Caco-2 (cell line): ENCODE data around the gene LPCAT3. TPM values are rescaled to one million over a fixed set of nuclear protein-coding genes. Genes with fewer than 3 reads are reported as not detected.
A peak's percentile ranks its signal among the peaks of the same experiment; 100 is the strongest.

Experiments
- BruUV-seq: library from RNA; stranded (reverse); fragments of 400-500 nt; replicated peaks from 2 replicates; lab custom pipeline; 2021; lab: Mats Ljungman, UMichigan
- CTCF ChIA-PET: fragments of 300-600 bp; sonication (Branson Sonifier 250); formaldehyde crosslinking; loops from one replicate; lab custom pipeline; 2022; ENCODE audit warnings: antibody characterized with exemption; lab: Charles Lee
- POLR2A ChIA-PET: fragments of 300-600 bp; sonication (Branson Sonifier 250); formaldehyde crosslinking; loops from one replicate; lab custom pipeline; 2022; ENCODE audit warnings: antibody characterized with exemption; lab: Charles Lee
- DNase-seq, 2 experiments: peaks; one replicate each; pipeline versions ENCODE4 v3.0.0 to v3.0.0-alpha.2; 2020 to 2022
- H3K27me3 ChIP-seq: replicated peaks from 2 replicates; pipeline ENCODE4 v1.6.0; 2011; ENCODE audit warnings: low read length; ENCODE audit not compliant: control insufficient read depth, insufficient read depth
- H3K36me3 ChIP-seq: 2 replicates; pipeline ENCODE4 v1.5.1; 2011; ENCODE audit warnings: low read length; ENCODE audit not compliant: control insufficient read depth, insufficient read depth
- H3K4me1 ChIP-seq: fragments of 250-450 bp; sonication (Bioruptor Pico); 2 replicates; pipeline ENCODE4 v1.5.1; 2020; ENCODE audit warnings: mild to moderate bottlenecking
- H3K4me3 ChIP-seq: 2 replicates; pipeline ENCODE4 v1.5.1; 2011; ENCODE audit warnings: low read depth, mild to moderate bottlenecking, control low read depth, low read length
- H3K9me3 ChIP-seq: fragments of 250-450 bp; sonication (Bioruptor Pico); 2 replicates; pipeline ENCODE4 v1.5.1; 2020; ENCODE audit warnings: mild to moderate bottlenecking, moderate library complexity
- H3K27ac Mint-ChIP-seq: one replicate; pipeline ENCODE4 v1.8.0; 2022; ENCODE audit warnings: mixed read lengths; ENCODE audit not compliant: unreplicated experiment
- H3K27me3 Mint-ChIP-seq: one replicate; pipeline ENCODE4 v1.8.0; 2022; ENCODE audit warnings: mixed read lengths; ENCODE audit not compliant: insufficient read depth, unreplicated experiment
- H3K36me3 Mint-ChIP-seq: one replicate; pipeline ENCODE4 v1.8.0; 2022; ENCODE audit warnings: mild to moderate bottlenecking, mixed read lengths; ENCODE audit not compliant: insufficient read depth, unreplicated experiment
- H3K4me1 Mint-ChIP-seq: one replicate; pipeline ENCODE4 v1.8.0; 2022; ENCODE audit warnings: low read depth, mixed read lengths; ENCODE audit not compliant: unreplicated experiment
- H3K4me3 Mint-ChIP-seq: one replicate; pipeline ENCODE4 v1.8.0; 2022; ENCODE audit warnings: mild to moderate bottlenecking, moderate library complexity, mixed read lengths; ENCODE audit not compliant: unreplicated experiment
- H3K9me3 Mint-ChIP-seq: one replicate; pipeline ENCODE4 v1.8.0; 2022; ENCODE audit warnings: mixed read lengths; ENCODE audit not compliant: unreplicated experiment
- CTCF ChIP-seq, 2 experiments: fragments of 200-600 bp in 1 of 2; IDR thresholded peaks; 1 replicate in 1 of 2; 2 replicates in 1 of 2; pipeline versions ENCODE4 v1.5.1 to v1.8.0; 2011 to 2022; ENCODE audit warnings: antibody characterized with exemption in 1 of 2, control low read depth in 1 of 2, inconsistent platforms in 1 of 2, low read depth in 1 of 2, low read length in 1 of 2, mild to moderate bottlenecking in 1 of 2, moderate library complexity in 1 of 2; ENCODE audit not compliant: insufficient read depth in 1 of 2, severe bottlenecking in 1 of 2, unreplicated experiment in 1 of 2
- intact Hi-C: fragments of 100-400 bp; cut with micrococcal nuclease; formaldehyde crosslinking; loops from one replicate; pipeline ENCODE4 v1.10.0; 2022; ENCODE audit not compliant: unreplicated experiment
- total RNA-seq: library from RNA; stranded (reverse); gene quantifications from 2 replicates; pipeline ENCODE4 v1.2.3, GENCODE V29; 2022

LPCAT3 gene
- total RNA-seq, 1 experiment from 2014 or later, result 142 TPM

- H3K36me3 Mint-ChIP-seq, result peaks cover 50% of the 10 kb centered on the region
- DNase-seq, result no peak
Observed at GRCh38 chr12:6987956-6988553, 30.2 kb downstream of the LPCAT3 start.

GRCh38 chr12:6982532-6982931 lies 35.7 kb downstream of the LPCAT3 start:
- no TSS peak for BruUV-seq
- H3K4me3 ChIP-seq, result no peak overlapping the region
- no peaks in the 10 kb centered on the region for H3K9me3 ChIP-seq
- peaks cover 60% of the 10 kb centered on the region for H3K4me1 ChIP-seq
- DNase-seq, result no peak
- H3K4me1 Mint-ChIP-seq, result peaks cover 55% of the 10 kb centered on the region
- H3K27ac Mint-ChIP-seq, result peak overlapping the region; percentile 98
- intact Hi-C loops, result no loop called here
- no peak for TF ChIP-seq CTCF (IDR thresholded peaks at IDR 0.05; ENCODE audit: insufficient read depth in 1 of 2, low read depth in 1 of 2, low read length in 1 of 2, severe bottlenecking in 1 of 2, unreplicated experiment in 1 of 2)
- POLR2A ChIA-PET, result interaction anchor here (0.6 to 0.7 kb wide), 2 partner anchors 10 to 18 kb away, joined by 3 read pairs; no protein-coding TSS in a partner anchor
- H3K36me3 Mint-ChIP-seq, result peaks cover 83% of the 10 kb centered on the region
- peaks cover 10% of the 10 kb centered on the region for H3K36me3 ChIP-seq
- H3K27me3 Mint-ChIP-seq, result no peaks in the 10 kb centered on the region
- H3K4me3 Mint-ChIP-seq, result peak overlapping the region; percentile 72
- no peaks in the 10 kb centered on the region for H3K9me3 Mint-ChIP-seq
- CTCF ChIA-PET, result interaction anchor here (0.8 to 1.4 kb wide), 3 partner anchors 13 to 20 kb away, joined by 3 to 6 read pairs (median 3); no protein-coding TSS in a partner anchor
- no peaks in the 10 kb centered on the region for H3K27me3 ChIP-seq

More at GRCh38 chr12:6987956-6988553, 30.2 kb downstream of the LPCAT3 start:
- Histone ChIP-seq H3K27me3 (no peaks in the 10 kb centered on the region), H3K4me1 (peaks cover 26% of the 10 kb centered on the region), H3K9me3 (no peaks in the 10 kb centered on the region), H3K36me3 (no peaks in the 10 kb centered on the region), H3K4me3 (no peak overlapping the region)
- no peak for TF ChIP-seq CTCF (IDR thresholded peaks at IDR 0.05; ENCODE audit: insufficient read depth in 1 of 2, low read depth in 1 of 2, low read length in 1 of 2, severe bottlenecking in 1 of 2, unreplicated experiment in 1 of 2)
- H3K4me3 Mint-ChIP-seq, result no peak overlapping the region
- ChIA-PET POLR2A (no interaction called here), CTCF (no interaction called here)
- H3K27me3 Mint-ChIP-seq, result no peaks in the 10 kb centered on the region
- intact Hi-C loops, result no loop called here
- peak overlapping the region; percentile 30 for H3K27ac Mint-ChIP-seq
- no peaks in the 10 kb centered on the region for H3K9me3 Mint-ChIP-seq
- no TSS peak for BruUV-seq
- peaks cover 14% of the 10 kb centered on the region for H3K4me1 Mint-ChIP-seq

DNA sequence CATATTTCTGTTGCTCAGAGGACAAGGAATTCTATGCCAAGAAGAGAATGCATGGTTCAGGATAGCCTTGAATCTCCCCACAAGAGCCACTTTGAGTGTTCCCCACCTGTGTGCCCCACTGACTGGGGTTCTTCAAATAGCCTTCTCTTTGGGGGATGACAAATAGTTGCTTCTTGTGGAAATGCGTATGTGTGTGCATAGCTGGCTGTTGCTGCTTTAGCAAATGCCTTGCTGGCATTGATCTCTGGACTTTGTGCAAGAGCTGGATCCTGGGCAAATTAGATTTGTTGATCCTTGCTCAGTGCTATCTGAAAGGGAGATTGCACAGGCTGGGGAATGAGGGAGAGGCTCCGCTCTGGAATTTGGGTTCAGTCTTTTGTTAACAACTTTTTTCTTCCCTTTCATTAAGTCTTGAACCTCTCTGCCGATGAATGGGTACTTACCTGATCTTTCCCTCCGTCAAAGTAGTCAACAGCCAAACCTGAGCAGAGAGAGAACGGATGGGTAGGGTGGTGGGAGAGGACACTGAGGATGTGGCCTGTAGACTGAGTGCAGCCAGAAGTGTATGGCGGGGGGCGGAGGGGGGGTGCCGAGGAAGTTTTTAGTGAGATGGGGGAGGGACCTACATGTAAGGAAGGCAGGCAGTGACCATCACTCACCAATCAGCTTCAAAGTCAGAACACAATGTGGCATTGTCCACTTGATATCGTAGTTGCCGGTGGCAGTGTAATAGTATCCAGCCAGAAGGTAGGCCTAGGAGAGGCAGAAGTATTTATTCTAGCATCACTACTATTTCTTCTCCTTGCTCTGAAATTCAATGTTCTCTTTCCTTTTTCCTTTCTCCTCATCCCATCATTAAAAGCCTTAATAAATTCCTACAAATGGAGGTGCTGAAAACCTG lies 36.9 kb downstream of the LPCAT3 start:
- Mint-ChIP-seq H3K9me3 (no peaks in the 10 kb centered on the region), H3K4me3 (peak overlapping the region; percentile 72), H3K4me1 (peaks cover 62% of the 10 kb centered on the region), H3K27me3 (no peaks in the 10 kb centered on the region), H3K36me3 (peaks cover 85% of the 10 kb centered on the region), H3K27ac (peak overlapping the region; percentile 98)
- DNase-seq, result peak; percentile 91 to 94
- Histone ChIP-seq H3K9me3 (no peaks in the 10 kb centered on the region), H3K36me3 (peaks cover 14% of the 10 kb centered on the region), H3K27me3 (no peaks in the 10 kb centered on the region), H3K4me3 (no peak overlapping the region), H3K4me1 (peaks cover 60% of the 10 kb centered on the region)
- TF ChIP-seq CTCF (IDR thresholded peaks at IDR 0.05; ENCODE audit: insufficient read depth in 1 of 2, low read depth in 1 of 2, low read length in 1 of 2, severe bottlenecking in 1 of 2, unreplicated experiment in 1 of 2), result no peak
- CTCF ChIA-PET, result interaction anchor here (0.6 to 2.4 kb wide), 12 partner anchors 15 to 128 kb away, joined by 3 to 13 read pairs (median 4); partner anchors contain the start of genes C12orf57, C1RL, LPCAT3 and RNU7-1
- BruUV-seq, result TSS peak; percentile 83
- POLR2A ChIA-PET, result interaction anchor here (0.5 to 1.9 kb wide), 12 partner anchors 15 to 955 kb away, joined by 3 to 20 read pairs (median 6); partner anchors contain the start of genes C12orf57, LPCAT3, RNU7-1 and SPSB2
- intact Hi-C loops, result loop anchor here (1.0 kb wide), 5 partner anchors 8 to 111 kb away; partner anchors contain the start of genes C1R and LPCAT3
